Prostate gland (tissue), 2 donors: ENCODE results near the gene ERG.

Experiments
- CTCF ChIP-seq, 4 experiments: fragments of 200-600 bp in 2 of 4; fragments of 450-650 bp in 2 of 4; sonication (generic) in 2 of 4; IDR thresholded peaks; 1 replicate in 3 of 4; 2 replicates in 1 of 4; pipeline ENCODE4 v1.5.1; 2016 to 2019; ENCODE audit warnings: antibody characterized with exemption in 4 of 4, mild to moderate bottlenecking in 2 of 4, moderate library complexity in 2 of 4
- POLR2AphosphoS5 ChIP-seq: sonication (generic); formaldehyde crosslinking; IDR thresholded peaks from one replicate; pipeline ENCODE4 v1.6.1; 2017; ENCODE audit warnings: antibody characterized with exemption

- TF ChIP-seq POLR2AphosphoS5 (no peak), CTCF (IDR thresholded peaks at IDR 0.05) (no peak)
These were observed 96.0 kb downstream of the ERG start for GRCh38 chr21:38402291-38402690.
